CD4-positive, alpha-beta memory T cell (primary cell): ENCODE results near the gene TC2N. TPM values are rescaled to one million over a fixed set of nuclear protein-coding genes. Genes with fewer than 3 reads are reported as not detected.

ENCODE experiments used
- CTCF ChIA-PET: fragments of 350-600 bp; sonication (Branson Sonifier 250); formaldehyde crosslinking; loops from one replicate; lab custom pipeline; 2021; ENCODE audit warnings: inconsistent platforms; ENCODE audit not compliant: partially characterized antibody; lab: Charles Lee
- POLR2A ChIA-PET: fragments of 350-600 bp; sonication (Branson Sonifier 250); formaldehyde crosslinking; loops from one replicate; lab custom pipeline; 2021; ENCODE audit not compliant: partially characterized antibody; lab: Charles Lee
- DNase-seq, 5 donors: peaks; one replicate each; pipeline versions ENCODE4 v3.0.0 to v3.0.0-alpha.2; 2020 to 2022; ENCODE audit warnings: mixed read lengths in 1 of 5
- H3K27ac ChIP-seq: one replicate; pipeline ENCODE4 v1.7.0; 2013; ENCODE audit warnings: low read depth, low read length
- H3K27me3 ChIP-seq: 2 replicates; pipeline ENCODE4 v1.7.0; 2013; ENCODE audit warnings: mild to moderate bottlenecking, low read length, moderate library complexity; ENCODE audit not compliant: insufficient read depth
- H3K36me3 ChIP-seq: 2 replicates; pipeline ENCODE4 v1.7.0; 2013; ENCODE audit warnings: mild to moderate bottlenecking, low read length, moderate library complexity; ENCODE audit not compliant: insufficient read depth
- H3K4me1 ChIP-seq: 2 replicates; pipeline ENCODE4 v1.7.0; 2013; ENCODE audit warnings: mild to moderate bottlenecking, low read length, moderate library complexity; ENCODE audit not compliant: insufficient read depth
- H3K4me3 ChIP-seq, 2 donors: one replicate each; pipeline ENCODE4 v1.7.0; 2013; ENCODE audit warnings: low read length in 2 of 2, mild to moderate bottlenecking in 1 of 2
- H3K9me3 ChIP-seq, 2 donors: one replicate each; pipeline ENCODE4 v1.7.0; 2013; ENCODE audit warnings: low read length in 2 of 2, control low read depth in 1 of 2; ENCODE audit not compliant: control insufficient read depth in 1 of 2
- H3K27ac Mint-ChIP-seq, 7 donors: one replicate each; pipeline ENCODE4 v1.8.0; 2020 to 2021; ENCODE audit warnings: mixed read lengths in 7 of 7, mild to moderate bottlenecking in 6 of 7, inconsistent platforms in 3 of 7, moderate library complexity in 3 of 7
- H3K27me3 Mint-ChIP-seq, 2 donors: one replicate each; pipeline ENCODE4 v1.8.0; 2020 to 2021; ENCODE audit warnings: mixed read lengths in 2 of 2
- H3K36me3 Mint-ChIP-seq, 2 donors: one replicate each; pipeline ENCODE4 v1.8.0; 2020 to 2021; ENCODE audit warnings: mixed read lengths in 2 of 2, inconsistent platforms in 1 of 2, mild to moderate bottlenecking in 1 of 2
- H3K4me1 Mint-ChIP-seq, 4 donors: one replicate each; pipeline ENCODE4 v1.8.0; 2020 to 2021; ENCODE audit warnings: mixed read lengths in 4 of 4, mild to moderate bottlenecking in 1 of 4
- H3K4me3 Mint-ChIP-seq, 8 donors: one replicate each; pipeline ENCODE4 v1.8.0; 2020 to 2021; ENCODE audit warnings: mixed read lengths in 8 of 8, mild to moderate bottlenecking in 7 of 8, moderate library complexity in 6 of 8, inconsistent platforms in 3 of 8
- H3K9me3 Mint-ChIP-seq, 8 donors: one replicate each; pipeline ENCODE4 v1.8.0; 2020 to 2021; ENCODE audit warnings: mixed read lengths in 8 of 8, mild to moderate bottlenecking in 5 of 8, inconsistent platforms in 3 of 8, moderate library complexity in 1 of 8
- intact Hi-C: fragments of 100-400 bp; cut with micrococcal nuclease; formaldehyde crosslinking; loops from one replicate; pipeline ENCODE4 v1.15.1; 2023
- polyA plus RNA-seq, 2 donors: library from polyadenylated mRNA; unstranded; fragments of 300-500 nt; fragmentation: Illumina TruSeq; gene quantifications; one replicate each; pipeline ENCODE4 v1.2.3, GENCODE V29; 2021
- total RNA-seq, 2 experiments: library from RNA; stranded (reverse); gene quantifications; one replicate each; pipeline ENCODE4 v1.2.3, GENCODE V29; 2021

The TC2N gene
- total and polyA plus RNA-seq, 4 experiments from 2014 or later: 234 to 325 (median 291) TPM

DNA sequence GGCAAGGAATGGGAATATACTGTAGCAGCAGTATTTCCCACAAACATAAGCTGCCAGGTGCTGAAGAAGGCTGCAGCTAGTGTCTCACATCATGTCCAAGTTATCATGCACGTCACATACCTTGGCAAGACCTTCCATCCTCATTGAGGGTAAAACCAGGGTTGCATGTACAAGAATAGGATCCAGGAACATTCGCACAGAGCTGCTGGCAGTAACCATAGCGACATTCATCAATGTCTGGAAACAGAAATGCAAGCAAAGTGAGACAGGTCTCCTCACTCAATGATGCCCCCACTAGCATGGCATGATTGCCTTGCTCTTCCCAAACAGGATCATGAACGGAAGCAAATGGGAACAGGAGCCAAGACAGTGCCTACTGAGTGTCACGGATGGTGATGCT lies 23.8 kb upstream of the TC2N start:
- Histone ChIP-seq H3K4me1 (peaks cover 54% of the 10 kb centered on the region), H3K27ac (no peak overlapping the region), H3K9me3 (no peaks in the 10 kb centered on the region), H3K27me3 (no peaks in the 10 kb centered on the region), H3K36me3 (no peaks in the 10 kb centered on the region), H3K4me3 (no peak overlapping the region)
- Mint-ChIP-seq H3K27ac (peak overlapping the region in 6 of 7 donors; percentile 48 to 86 (median 66)), H3K4me3 (peak overlapping the region in 2 of 8 donors; percentile 2 to 43), H3K9me3 (no peaks in the 10 kb centered on the region), H3K4me1 (peaks cover 29 to 67% (median 49%) of the 10 kb centered on the region in 4 donors), H3K36me3 (no peaks in the 10 kb centered on the region), H3K27me3 (no peaks in the 10 kb centered on the region)
- ChIA-PET POLR2A (interaction anchor here (0.9 to 7.3 kb wide), 8 partner anchors 14 to 60 kb away, joined by 3 to 86 read pairs (median 4); partner anchors contain the start of gene TC2N), CTCF (interaction anchor here (0.9 to 6.2 kb wide), 8 partner anchors 8 to 241 kb away, joined by 3 to 46 read pairs (median 8); partner anchors contain the start of gene TC2N)
- DNase-seq: no peak
- intact Hi-C loops: loop anchor here (2.0 to 5.0 kb wide), 3 partner anchors 24 to 104 kb away; partner anchors contain the start of gene TC2N

GRCh38 chr14:91890291-91890749 lies 23.0 kb upstream of the TC2N start:
- Mint-ChIP-seq H3K4me3 (peak overlapping the region in 6 of 8 donors; percentile 51 to 81 (median 68)), H3K4me1 (peaks cover 31 to 64% (median 48%) of the 10 kb centered on the region in 4 donors), H3K36me3 (no peaks in the 10 kb centered on the region), H3K27ac (peak overlapping the region; percentile 79 to 91 (median 86)), H3K27me3 (no peaks in the 10 kb centered on the region), H3K9me3 (no peaks in the 10 kb centered on the region)
- ChIA-PET CTCF (interaction anchor here (1.2 to 6.2 kb wide), 3 partner anchors 16 to 23 kb away, joined by 3 to 46 read pairs (median 10); partner anchors contain the start of gene TC2N), POLR2A (interaction anchor here (1.0 to 7.3 kb wide), 8 partner anchors 13 to 57 kb away, joined by 3 to 86 read pairs (median 6); partner anchors contain the start of gene TC2N)
- Histone ChIP-seq H3K36me3 (no peaks in the 10 kb centered on the region), H3K27me3 (no peaks in the 10 kb centered on the region), H3K4me1 (peaks cover 54% of the 10 kb centered on the region), H3K9me3 (no peaks in the 10 kb centered on the region), H3K4me3 (no peak overlapping the region), H3K27ac (no peak overlapping the region)
- no peak for DNase-seq
- intact Hi-C loops: loop anchor here (2.0 to 5.0 kb wide), 3 partner anchors 24 to 103 kb away; partner anchors contain the start of gene TC2N

DNA sequence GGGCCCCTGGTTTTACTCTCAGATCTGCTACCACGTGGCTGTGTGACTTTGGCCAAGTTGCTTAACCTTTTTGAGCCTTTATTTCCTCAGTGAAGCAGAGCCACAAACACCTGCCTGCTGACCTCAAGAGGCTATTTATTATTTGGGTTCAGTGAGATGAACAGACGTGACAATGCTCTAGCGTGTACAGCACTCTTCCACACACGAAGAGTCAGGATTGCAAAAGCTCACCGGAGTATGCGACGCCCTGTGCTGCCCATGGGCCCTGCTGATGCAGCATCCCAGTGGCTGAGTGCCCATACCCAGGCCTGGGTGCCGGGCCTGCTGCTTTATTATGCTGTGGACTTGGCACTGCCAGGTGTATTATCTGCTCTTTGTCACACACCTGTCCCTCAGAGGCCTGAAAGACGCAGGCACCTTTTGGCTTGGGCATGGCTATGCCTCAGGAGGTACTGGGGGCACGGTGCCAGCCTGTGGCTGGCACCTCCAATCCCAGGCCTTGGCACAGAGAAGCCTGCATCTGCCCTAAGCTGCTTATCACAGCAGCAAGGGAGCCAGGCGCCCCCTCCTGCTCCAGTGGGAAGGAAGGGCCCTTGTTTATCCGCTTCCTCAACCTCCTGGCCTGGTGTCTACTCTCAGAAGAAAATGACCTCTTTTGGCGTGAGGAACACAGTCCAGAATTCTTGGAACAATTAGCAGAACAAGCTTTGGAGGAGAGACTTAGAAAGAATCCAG lies 22.3 kb upstream of the TC2N start:
- no peaks in the 10 kb centered on the region for H3K27me3 ChIP-seq
- H3K4me3 ChIP-seq: no peak overlapping the region
- Mint-ChIP-seq H3K4me1 (peaks cover 31 to 64% (median 46%) of the 10 kb centered on the region in 4 donors), H3K27me3 (no peaks in the 10 kb centered on the region), H3K36me3 (no peaks in the 10 kb centered on the region), H3K4me3 (peak overlapping the region in 4 of 8 donors; percentile 51 to 81 (median 72)), H3K9me3 (no peaks in the 10 kb centered on the region), H3K27ac (peak overlapping the region; percentile 79 to 91 (median 86))
- CTCF ChIA-PET: interaction anchor here (1.2 to 6.2 kb wide), 2 partner anchors 15 to 22 kb away, joined by 3 to 46 read pairs; partner anchors contain the start of gene TC2N
- H3K4me1 ChIP-seq: peaks cover 54% of the 10 kb centered on the region
- DNase-seq: no peak
- H3K9me3 ChIP-seq: no peaks in the 10 kb centered on the region
- intact Hi-C loops: loop anchor here (2.0 to 5.0 kb wide), 4 partner anchors 17 to 102 kb away; partner anchors contain the start of gene TC2N
- POLR2A ChIA-PET: interaction anchor here (0.6 to 7.3 kb wide), 12 partner anchors 10 to 474 kb away, joined by 3 to 86 read pairs (median 3); partner anchors contain the start of gene TC2N
- no peaks in the 10 kb centered on the region for H3K36me3 ChIP-seq
- H3K27ac ChIP-seq: no peak overlapping the region

GRCh38 chr14:91888641-91889476 lies 21.5 kb upstream of the TC2N start:
- Histone ChIP-seq H3K27me3 (no peaks in the 10 kb centered on the region), H3K27ac (no peak overlapping the region), H3K4me3 (no peak overlapping the region), H3K36me3 (no peaks in the 10 kb centered on the region), H3K9me3 (no peaks in the 10 kb centered on the region), H3K4me1 (peaks cover 50% of the 10 kb centered on the region)
- ChIA-PET POLR2A (interaction anchor here (0.6 to 7.3 kb wide), 10 partner anchors 10 to 473 kb away, joined by 3 to 86 read pairs (median 4); partner anchors contain the start of gene TC2N), CTCF (interaction anchor here (6.2 kb wide), 1 partner anchor 14 kb away, joined by 46 read pairs; no protein-coding TSS in a partner anchor)
- Mint-ChIP-seq H3K4me1 (peaks cover 31 to 59% (median 45%) of the 10 kb centered on the region in 4 donors), H3K27me3 (no peaks in the 10 kb centered on the region), H3K27ac (peak overlapping the region in 5 of 7 donors; percentile 10 to 86 (median 68)), H3K4me3 (peak overlapping the region in 1 of 8 donors; percentile 52), H3K36me3 (no peaks in the 10 kb centered on the region), H3K9me3 (no peaks in the 10 kb centered on the region)
- intact Hi-C loops: loop anchor here (2.0 kb wide), 1 partner anchor 16 kb away; no protein-coding TSS in a partner anchor
- no peak for DNase-seq

DNA sequence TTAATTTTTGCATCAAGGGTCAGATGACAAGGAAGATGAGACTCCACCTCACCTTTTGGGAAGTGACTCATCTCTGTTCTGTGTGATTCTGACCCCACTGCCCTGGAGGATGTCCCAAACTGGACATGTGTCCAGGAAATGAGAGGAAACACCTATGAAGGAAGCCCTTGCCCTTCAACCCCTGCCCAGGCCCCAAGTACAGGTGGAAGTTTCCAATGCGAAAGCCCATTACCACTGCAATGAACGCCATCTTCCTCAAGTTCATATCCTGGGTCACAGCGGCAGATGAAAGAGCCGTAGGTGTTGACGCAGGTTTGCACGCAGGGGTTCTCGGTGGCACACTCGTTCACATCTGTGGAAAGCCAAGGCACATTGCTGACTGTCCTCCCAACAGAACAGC lies 19.6 kb upstream of the TC2N start:
- CTCF ChIA-PET: no interaction called here
- no peak overlapping the region for H3K4me3 Mint-ChIP-seq
- H3K27ac Mint-ChIP-seq: peak overlapping the region in 2 of 7 donors; percentile 66 to 72

GRCh38 chr14:91885839-91886238 lies 18.5 kb upstream of the TC2N start:
- no peak for DNase-seq
- H3K9me3 Mint-ChIP-seq: peaks cover 0 to 3% (median 0%) of the 10 kb centered on the region in 8 donors
- intact Hi-C loops: no loop called here
- CTCF ChIA-PET: no interaction called here
- no peak overlapping the region for H3K4me3 Mint-ChIP-seq
- Histone ChIP-seq H3K4me3 (no peak overlapping the region), H3K4me1 (peaks cover 28% of the 10 kb centered on the region), H3K27ac (no peak overlapping the region), H3K27me3 (no peaks in the 10 kb centered on the region), H3K36me3 (no peaks in the 10 kb centered on the region), H3K9me3 (no peaks in the 10 kb centered on the region)
- H3K4me1 Mint-ChIP-seq: peaks cover 21 to 36% (median 27%) of the 10 kb centered on the region in 4 donors
- peak overlapping the region in 2 of 7 donors; percentile 53 to 60 for H3K27ac Mint-ChIP-seq
- H3K36me3 Mint-ChIP-seq: peaks cover 0 to 2% of the 10 kb centered on the region in 2 donors
- peaks cover 0 to 2% of the 10 kb centered on the region in 2 donors for H3K27me3 Mint-ChIP-seq
- POLR2A ChIA-PET: interaction anchor here (1.7 to 4.8 kb wide), 2 partner anchors 12 to 19 kb away, joined by 5 to 51 read pairs; partner anchors contain the start of gene TC2N

More for the DNA sequence above, 19.6 kb upstream of the TC2N start:
- H3K4me1 Mint-ChIP-seq: peaks cover 22 to 40% (median 30%) of the 10 kb centered on the region in 4 donors
- Histone ChIP-seq H3K36me3 (no peaks in the 10 kb centered on the region), H3K4me3 (no peak overlapping the region), H3K27me3 (no peaks in the 10 kb centered on the region), H3K27ac (no peak overlapping the region), H3K4me1 (peaks cover 33% of the 10 kb centered on the region), H3K9me3 (no peaks in the 10 kb centered on the region)
- POLR2A ChIA-PET: no interaction called here
- DNase-seq: no peak
- H3K9me3 Mint-ChIP-seq: no peaks in the 10 kb centered on the region
- H3K27me3 Mint-ChIP-seq: no peaks in the 10 kb centered on the region
- no peaks in the 10 kb centered on the region for H3K36me3 Mint-ChIP-seq
- intact Hi-C loops: no loop called here
